Measurements from ENCODE around the gene TSHZ3.

TSHZ3 gene

DNA sequence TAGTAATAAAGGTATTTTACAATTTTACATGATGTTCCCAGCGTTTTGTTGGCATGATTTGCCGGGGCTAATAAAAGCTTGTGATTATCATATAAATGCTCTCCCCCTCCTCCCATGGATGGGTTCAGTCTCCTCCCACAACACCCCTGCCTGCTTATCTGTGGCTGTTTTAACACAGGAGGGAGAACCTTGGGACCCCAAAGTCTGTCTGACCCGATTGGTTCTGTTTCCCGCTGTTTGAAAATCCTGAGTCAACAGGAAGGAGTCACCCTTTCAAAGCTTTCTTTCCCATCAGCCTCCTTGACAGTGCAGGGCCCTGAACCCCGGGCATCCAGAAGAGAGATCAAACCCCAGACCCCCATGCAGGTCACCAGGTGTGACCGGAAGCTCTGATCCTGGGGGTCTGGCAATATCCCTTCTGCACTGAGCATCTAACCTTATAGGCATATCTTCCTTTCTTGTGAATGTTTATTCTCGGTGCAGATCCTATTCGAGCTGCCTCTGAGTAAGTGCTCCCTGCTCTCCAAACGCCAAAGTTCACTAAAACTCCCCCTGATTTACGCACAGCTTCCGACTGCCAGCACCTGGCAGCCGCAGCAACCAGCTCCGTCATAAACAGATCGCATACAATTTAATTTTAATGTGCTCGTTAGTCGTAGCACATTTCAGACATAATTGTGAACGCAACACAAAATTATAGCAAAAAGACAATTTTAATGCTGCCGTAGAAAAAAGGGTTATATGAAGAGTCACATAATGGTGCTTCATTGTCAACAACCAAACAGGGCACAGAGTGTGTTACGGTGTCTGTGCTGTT, 74.8 kb downstream of the TSHZ3 start:
- Histone ChIP-seq H3K4me1 (no peaks in the 10 kb centered on the region), H3K27ac (no peak overlapping the region), H3K27me3 (no peaks in the 10 kb centered on the region), H3K36me3 (peaks cover 4 to 45% (median 20%) of the 10 kb centered on the region in 3 donors), H3K4me3 (no peak overlapping the region), H3K9me3 (no peaks in the 10 kb centered on the region)
- DNase-seq, result no peak
- intact Hi-C loops (cut with DNase I; ENCODE audit: low total_unique reads), result no loop called here
- TF ChIP-seq, protein P1, sequence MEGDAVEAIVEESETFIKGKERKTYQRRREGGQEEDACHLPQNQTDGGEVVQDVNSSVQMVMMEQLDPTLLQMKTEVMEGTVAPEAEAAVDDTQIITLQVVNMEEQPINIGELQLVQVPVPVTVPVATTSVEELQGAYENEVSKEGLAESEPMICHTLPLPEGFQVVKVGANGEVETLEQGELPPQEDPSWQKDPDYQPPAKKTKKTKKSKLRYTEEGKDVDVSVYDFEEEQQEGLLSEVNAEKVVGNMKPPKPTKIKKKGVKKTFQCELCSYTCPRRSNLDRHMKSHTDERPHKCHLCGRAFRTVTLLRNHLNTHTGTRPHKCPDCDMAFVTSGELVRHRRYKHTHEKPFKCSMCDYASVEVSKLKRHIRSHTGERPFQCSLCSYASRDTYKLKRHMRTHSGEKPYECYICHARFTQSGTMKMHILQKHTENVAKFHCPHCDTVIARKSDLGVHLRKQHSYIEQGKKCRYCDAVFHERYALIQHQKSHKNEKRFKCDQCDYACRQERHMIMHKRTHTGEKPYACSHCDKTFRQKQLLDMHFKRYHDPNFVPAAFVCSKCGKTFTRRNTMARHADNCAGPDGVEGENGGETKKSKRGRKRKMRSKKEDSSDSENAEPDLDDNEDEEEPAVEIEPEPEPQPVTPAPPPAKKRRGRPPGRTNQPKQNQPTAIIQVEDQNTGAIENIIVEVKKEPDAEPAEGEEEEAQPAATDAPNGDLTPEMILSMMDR (IDR thresholded peaks at IDR 0.05), result no peak

DNA sequence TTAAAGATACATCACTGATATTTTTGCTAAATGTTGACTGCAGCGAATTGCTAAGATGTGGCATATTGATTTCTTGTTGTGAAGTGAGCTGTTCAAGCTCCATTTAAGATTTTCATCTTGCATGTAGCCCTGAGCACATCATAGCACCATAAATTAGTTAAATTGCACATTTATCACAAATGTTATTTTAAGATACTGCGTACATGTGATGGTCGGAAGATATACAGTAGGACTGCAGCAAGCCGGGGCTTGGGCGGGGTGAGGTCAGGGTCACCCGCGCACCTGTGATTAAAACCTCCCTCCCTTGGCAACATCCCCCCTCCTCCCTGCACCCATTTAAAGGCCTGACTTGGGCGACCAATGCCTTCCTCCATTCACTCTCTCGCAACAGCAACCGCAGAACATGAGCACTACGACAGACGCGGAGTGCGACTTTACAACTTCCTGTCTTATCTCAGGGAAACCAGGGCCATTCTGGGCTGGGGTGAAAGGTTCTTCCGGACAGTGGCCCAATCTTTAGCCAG, 76.6 kb downstream of the TSHZ3 start:
- intact Hi-C loops (cut with DNase I; ENCODE audit: low total_unique reads), result no loop called here
- Histone ChIP-seq H3K9me3 (no peaks in the 10 kb centered on the region), H3K4me3 (no peak overlapping the region), H3K27ac (no peak overlapping the region), H3K27me3 (no peaks in the 10 kb centered on the region), H3K4me1 (no peaks in the 10 kb centered on the region), H3K36me3 (peaks cover 2 to 27% (median 4%) of the 10 kb centered on the region in 3 donors)
- DNase-seq, result peak in 1 of 2 donors; percentile 51
- TF ChIP-seq, protein P1 (IDR thresholded peaks at IDR 0.05), result no peak

DNA sequence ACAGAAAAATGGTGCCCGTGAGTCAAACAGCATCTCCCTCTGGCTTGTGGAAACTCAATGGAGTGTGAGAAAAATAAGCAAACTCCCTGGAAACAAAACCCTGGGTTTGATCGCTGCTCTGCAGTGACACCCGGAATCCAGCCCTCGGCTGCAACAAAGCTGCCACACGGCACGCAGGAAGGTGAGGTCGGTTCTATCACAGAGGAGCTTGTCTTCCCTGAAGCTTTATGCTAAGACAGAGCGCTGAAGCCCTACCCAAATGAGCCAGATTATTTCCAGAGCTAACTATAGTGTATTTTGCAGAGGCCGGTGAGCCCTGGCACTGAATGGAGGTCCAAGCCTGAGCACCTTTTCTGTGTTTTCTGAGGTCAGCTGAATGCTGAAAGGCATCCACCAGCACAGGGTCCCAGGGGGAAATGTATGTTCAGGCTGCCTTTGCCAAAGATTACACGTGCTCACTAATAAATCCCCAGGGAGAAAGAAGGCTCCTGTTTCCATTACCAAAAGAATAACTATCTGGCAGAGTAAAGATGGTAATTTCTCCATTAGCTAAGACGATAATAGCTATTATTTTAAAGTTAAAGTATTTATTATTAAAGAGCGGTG, 77.8 kb downstream of the TSHZ3 start:
- intact Hi-C loops (cut with DNase I; ENCODE audit: low total_unique reads), result no loop called here
- H3K27ac ChIP-seq, result no peak overlapping the region
- TF ChIP-seq, protein P1 (IDR thresholded peaks at IDR 0.05), result no peak
- H3K4me3 ChIP-seq, result no peak overlapping the region
- no peaks in the 10 kb centered on the region for H3K4me1 ChIP-seq
- no peaks in the 10 kb centered on the region for H3K9me3 ChIP-seq
- DNase-seq, result peak in 1 of 2 donors; percentile 25
- H3K36me3 ChIP-seq, result peaks cover 0 to 16% (median 4%) of the 10 kb centered on the region in 3 donors
- H3K27me3 ChIP-seq, result no peaks in the 10 kb centered on the region

DNA sequence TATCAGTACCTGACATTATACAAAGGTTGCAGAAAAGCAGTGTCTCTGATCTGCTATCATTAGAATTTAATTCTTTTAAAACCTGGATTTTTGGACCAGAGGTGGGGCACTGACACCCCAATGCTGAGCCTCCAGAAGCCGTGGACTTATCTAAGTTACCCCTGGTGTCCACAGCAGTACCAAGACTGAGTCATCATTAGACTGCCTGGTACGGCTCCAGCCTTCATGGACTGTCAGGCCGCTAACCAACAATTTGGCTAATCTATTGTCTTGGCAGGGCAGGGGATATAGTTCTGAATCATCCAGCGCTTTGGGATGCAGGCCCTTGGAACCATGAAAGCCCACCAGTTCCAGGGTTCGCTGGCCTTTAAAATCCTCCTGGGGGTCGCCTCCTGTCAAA, 78.3 kb downstream of the TSHZ3 start:
- Histone ChIP-seq H3K9me3 (no peaks in the 10 kb centered on the region), H3K36me3 (peaks cover 0 to 11% (median 4%) of the 10 kb centered on the region in 3 donors), H3K27me3 (no peaks in the 10 kb centered on the region), H3K27ac (no peak overlapping the region), H3K4me3 (no peak overlapping the region), H3K4me1 (no peaks in the 10 kb centered on the region)
- intact Hi-C loops (cut with DNase I; ENCODE audit: low total_unique reads), result no loop called here
- DNase-seq, result peak; percentile 29 to 66
- TF ChIP-seq, protein P1 (IDR thresholded peaks at IDR 0.05), result no peak

DNA sequence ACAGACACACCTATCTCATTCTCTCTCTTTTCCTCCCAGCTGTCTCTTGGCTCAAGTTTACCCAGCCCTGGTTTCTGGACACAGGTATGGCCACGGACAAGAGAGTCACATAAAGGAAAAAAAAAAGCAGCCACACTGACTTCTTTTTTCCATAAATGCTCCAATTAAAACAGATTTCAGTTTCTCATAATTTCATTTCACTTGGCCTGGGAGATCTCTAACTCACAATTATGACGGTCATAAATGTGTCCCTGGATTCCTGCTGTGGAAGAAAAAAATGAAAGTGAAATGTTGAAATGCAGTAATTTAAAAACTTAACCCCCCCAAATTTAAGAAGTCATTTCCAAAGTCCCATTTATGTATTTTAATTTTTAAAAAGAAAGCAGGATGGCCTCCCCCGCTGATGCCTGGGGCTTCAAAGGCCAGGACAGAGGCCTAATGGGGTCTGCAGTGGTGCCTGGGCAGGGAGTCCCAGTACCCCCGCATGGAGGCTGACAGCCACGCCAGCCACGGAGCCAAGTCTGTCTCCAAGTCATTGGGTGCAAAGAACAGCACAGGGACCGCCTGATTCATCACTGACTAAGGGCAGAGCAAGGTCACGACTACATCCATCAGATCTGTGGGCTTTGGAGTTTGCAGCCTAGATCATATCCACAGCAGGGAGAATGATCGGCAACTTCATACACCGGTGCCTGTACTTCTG, 79.7 kb downstream of the TSHZ3 start:
- H3K9me3 ChIP-seq, result no peaks in the 10 kb centered on the region
- intact Hi-C loops (cut with DNase I; ENCODE audit: low total_unique reads), result no loop called here
- TF ChIP-seq, protein P1 (IDR thresholded peaks at IDR 0.05), result no peak
- DNase-seq, result peak in 1 of 2 donors; percentile 20
- peaks cover 0 to 9% (median 4%) of the 10 kb centered on the region in 3 donors for H3K36me3 ChIP-seq
- no peaks in the 10 kb centered on the region for H3K4me1 ChIP-seq
- no peak overlapping the region for H3K4me3 ChIP-seq
- H3K27me3 ChIP-seq, result peaks cover 0 to 3% of the 10 kb centered on the region in 2 donors
- no peak overlapping the region for H3K27ac ChIP-seq

Measured in tibial artery (tissue), 4 donors.